Pulmonary artery endothelial cell (primary cell): ENCODE measurements around the gene ARRB1. TPM values are rescaled to one million over a fixed set of nuclear protein-coding genes. Genes with fewer than 3 reads are reported as not detected.
"Not testable (repeated sequence)": the region's sequence is repeated elsewhere in the genome, so short reads cannot be mapped to it uniquely, and the experiment has no call there.

Source experiments
- DNase-seq: peaks from one replicate; pipeline ENCODE4 v3.0.0-alpha.2; 2011; ENCODE audit warnings: low read depth, low spot score
- total RNA-seq: library from RNA; depleted of rRNA; stranded (reverse); fragments of >200 nt; gene quantifications from 2 replicates; pipeline ENCODE4 v1.2.3, GENCODE V29; 2014

Gene ARRB1
- total RNA-seq, 1 donor from 2014 or later, result 94.5 TPM

DNA sequence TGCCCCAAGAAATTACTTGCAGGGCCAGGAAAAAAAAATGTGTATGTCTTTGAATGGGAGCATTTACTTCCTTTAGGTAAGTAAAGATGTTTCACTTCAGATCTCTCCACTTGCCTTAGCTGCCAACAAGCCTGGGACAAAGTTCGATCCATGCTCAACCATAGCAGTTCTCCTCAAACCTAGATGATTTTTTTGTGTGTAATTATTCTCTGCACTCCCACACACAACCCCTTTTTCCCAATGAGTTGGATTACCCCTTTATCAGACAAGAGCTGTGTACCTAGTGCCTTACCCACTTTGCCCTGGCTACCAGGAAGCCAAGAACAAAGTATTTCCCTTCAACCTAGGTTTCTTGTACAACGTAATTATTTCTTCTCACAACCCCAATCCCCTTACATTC is 75.3 kb downstream of the ARRB1 start:
- no peak for DNase-seq

DNA sequence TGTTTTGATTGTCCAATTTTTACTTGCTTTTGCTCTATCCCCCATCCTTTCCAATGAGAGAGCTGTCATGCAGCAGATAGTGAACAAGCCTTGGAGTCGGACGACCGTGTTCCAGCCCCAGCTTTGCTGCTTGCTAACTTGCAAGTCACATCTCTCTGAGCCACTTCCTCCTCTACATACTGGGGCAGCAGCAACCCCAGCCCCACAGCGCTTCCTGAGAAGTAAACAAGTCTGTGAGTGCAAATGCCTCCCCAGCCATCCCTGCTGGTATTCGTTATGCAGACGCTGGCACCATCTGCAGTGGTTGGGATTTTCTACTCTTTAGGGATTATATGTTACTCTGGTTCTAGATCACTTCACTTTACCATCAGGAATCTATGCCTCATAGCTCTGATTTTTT is 75.9 kb downstream of the ARRB1 start:
- peak; percentile 69 for DNase-seq

DNA sequence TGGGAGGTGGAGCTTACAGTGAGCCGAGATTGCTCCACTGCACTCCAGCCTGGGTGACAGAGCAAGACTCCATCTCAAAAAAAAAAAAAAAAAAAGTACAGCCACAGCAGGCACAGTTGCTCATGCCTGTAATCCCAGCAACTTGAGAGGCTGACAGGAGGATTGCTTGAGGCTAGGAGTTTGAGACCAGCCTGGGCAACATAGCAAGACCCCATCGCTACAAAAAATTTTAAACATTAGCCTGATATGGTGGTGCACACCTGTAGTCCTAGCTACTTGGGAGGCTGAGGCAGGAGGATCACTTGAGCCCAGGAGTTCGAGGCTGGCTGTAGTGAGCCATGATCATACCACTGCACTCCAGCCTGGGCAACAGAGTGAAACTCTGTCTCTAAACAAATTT is 76.7 kb downstream of the ARRB1 start:
- not testable (repeated sequence) for DNase-seq

DNA sequence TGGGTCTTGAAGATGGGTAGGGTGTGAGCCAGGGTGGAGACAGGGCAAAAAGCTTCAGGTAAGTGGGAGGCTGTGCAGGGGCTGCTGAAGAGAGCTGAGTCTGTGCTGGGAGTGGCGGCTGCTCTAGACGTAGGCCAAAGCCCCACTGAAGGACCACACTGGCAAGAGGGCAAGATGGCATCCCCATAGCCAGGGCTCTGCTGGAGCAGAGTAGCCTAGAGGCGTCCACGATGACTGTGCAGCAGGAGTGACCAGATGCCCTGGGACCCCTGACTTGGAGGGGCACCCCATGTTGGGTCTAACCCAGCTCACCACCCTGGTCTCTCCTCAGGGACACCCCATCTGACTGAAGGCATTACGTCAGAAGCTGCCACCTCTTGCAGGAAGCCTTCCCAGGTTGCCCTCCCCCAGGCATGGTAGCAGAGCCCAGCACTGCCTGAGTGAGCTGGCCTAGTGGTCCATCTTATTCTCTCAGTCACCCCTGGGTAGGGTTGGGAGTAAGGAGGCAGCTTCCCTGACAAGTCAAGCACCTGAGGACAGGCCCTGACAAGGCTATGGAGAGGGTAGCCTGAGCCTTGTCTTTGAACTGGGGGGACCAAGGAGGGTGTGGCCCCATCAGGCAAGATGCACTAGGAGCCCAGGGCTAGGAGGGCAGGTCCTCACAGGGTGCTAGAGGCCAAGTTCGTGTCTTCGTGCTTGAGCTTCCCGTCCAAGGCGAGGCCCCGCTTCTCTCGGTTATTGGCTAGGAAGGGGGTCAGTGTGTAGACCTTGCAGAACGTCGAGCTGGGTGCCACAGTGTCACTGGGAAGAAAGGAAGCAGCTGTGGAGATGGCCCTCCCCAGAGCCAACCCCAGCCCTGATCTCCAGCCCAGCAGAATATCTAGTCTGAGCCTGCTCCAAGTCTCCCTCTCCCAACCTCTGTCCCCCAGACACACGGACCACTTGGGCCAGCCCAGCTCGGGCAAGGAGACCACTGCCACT is 77.8 kb downstream of the ARRB1 start:
- no peak for DNase-seq

DNA sequence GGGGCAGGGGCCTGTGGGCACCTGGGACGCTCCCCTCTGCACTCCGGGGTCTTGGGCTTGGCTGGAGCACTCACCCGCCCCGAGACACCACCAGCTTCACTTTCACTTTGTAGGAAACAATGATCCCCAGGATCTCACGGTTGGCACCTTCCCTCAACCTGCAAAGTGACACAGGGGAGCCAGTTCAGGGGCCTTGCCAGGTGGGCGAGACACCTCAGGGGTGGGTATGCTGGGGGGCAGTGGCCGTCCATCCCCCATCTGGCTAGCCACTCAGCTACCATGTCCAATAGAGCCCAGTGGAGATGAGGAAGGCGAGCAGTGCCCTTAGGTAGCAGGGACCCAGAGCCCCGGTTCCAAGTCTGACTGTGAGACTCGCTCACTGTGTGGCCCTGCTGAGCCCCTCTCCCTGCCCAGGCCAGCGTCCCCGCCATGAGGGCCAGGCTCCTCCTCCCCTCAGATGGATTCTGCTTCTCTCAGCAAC is 78.6 kb downstream of the ARRB1 start:
- DNase-seq, result no peak

DNA sequence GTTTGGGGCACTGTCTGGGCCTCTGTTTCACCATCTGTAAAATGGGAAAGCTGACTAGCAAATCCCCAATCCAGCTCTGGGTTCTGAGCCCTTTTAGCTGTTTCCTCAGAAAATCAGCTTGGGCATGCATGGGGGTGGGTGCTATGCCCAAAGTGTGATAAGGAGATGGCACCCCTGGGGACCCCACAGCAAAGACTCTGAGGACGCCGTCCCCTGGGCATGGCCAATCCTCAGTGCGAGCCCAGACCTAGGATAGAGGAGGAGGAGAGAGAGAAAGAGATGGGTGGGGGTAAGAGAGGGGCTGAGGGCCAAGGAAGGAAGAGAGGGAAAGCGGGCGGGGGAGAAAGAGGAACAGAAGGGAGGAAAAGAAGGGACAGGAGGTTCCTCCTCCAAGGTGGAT is 79.1 kb downstream of the ARRB1 start:
- DNase-seq, result no peak

DNA sequence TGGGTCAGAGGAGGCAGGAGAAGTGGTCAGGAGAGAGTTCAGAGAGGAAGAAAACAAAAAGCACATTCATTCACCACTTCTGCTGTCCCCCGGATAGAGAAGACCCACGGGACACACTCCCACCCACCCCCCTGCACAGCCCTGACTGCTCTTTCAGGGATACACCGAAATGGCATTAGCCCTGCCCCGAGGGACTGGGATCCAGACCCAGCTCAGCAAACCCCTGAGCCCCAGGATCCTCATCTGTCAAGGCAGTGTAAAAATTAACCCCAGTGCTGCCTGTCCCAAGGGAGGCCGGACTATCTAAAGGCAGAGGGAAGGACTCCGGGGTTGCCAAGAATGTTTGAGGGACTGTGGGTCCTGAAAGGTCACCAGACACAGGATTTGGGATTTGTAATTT is 79.7 kb downstream of the ARRB1 start:
- no peak for DNase-seq

DNA sequence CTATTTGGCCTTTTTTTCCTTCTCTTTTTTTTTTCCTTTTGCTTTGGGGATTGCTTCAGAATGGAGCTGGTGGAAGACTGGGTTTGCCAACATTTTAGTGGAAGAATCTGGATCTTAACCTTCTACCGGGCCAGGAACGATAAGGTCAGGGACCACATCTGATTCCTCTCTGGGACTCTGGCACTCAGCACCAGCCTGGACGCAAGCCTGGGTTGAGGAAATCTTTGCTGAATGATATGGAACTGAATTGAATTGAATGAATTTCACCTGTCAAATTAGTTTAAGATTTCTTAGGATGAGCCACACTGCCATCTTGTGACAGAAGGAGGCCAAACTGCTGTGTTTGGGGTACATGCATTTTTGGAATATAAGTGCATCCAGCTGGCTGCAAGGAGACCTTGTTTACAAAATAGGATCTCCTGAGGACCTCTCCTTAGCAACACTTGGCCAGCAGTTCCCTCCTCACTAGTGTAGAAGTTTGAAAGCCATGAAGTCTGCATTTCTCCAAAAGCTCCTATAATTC is 80.5 kb downstream of the ARRB1 start:
- no peak for DNase-seq

DNA sequence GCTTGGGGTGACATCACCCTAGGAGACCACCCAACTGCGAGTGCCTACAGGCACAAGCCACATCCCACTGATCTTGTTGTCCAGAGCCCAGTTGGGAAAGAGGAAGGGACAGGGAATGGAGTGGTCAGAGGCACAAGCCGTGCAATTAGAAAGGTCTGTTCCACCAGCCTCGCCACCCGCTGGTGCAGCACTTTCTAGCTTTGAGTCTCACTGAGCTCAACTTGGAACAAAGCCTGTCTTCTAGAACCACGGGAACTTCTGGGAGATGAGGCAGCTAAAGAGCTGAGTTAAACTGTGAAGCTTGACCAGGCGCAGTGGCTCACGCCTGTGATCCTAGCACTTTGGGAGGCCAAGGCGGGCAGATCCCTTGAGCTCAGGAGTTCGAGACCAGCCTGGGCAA is 81.6 kb downstream of the ARRB1 start:
- DNase-seq, result no peak

DNA sequence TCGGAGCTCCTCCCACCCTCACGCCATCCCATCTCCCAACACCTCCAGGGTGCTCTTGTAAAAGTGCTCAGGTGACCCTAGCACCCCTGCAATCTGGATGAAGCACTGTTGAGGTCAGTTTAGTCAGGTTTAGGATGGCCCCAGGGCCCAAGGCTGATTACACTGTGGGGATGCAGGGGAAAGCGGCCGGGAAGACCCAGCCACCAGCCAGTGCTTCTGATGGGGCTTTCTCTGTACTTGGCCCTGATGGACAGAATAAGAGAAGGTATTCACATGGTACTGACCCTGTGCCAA is 82.1 kb downstream of the ARRB1 start:
- DNase-seq, result no peak

DNA sequence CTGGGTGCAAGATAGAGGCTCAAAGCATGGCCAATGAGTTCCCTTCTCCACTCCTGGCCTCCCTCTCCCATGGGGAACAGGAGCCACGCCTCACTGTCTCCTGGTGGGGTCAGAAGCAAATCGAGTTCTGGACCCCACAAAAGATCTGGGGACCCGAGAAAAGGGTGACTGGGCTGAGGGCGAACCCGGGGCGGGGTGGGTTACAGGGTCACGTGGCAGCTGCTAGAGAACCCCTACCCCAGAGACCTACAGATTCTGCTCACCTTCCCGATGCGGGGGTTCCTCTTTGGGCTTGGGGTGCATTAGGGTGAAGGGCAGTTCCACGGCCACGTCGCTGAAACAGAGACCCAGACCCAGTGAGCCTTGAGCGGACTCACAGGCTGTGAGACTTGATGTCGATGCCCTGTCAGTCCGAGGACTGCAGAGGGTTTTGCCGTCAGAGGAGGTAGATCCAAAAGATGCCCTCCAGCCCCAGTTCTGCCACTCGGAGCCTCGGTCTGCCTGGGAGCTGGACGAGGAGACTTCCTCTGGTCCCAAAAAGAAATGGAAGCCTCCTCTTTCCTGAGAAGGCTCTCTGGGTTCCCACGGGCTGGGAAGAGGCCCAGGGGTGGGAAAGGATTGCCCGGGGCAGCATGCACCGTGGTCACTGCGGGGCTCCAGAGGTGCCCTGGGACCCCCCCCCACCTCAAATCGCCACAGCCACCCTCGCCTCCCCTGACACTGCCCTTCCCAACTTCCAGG is 82.7 kb downstream of the ARRB1 start:
- no peak for DNase-seq

DNA sequence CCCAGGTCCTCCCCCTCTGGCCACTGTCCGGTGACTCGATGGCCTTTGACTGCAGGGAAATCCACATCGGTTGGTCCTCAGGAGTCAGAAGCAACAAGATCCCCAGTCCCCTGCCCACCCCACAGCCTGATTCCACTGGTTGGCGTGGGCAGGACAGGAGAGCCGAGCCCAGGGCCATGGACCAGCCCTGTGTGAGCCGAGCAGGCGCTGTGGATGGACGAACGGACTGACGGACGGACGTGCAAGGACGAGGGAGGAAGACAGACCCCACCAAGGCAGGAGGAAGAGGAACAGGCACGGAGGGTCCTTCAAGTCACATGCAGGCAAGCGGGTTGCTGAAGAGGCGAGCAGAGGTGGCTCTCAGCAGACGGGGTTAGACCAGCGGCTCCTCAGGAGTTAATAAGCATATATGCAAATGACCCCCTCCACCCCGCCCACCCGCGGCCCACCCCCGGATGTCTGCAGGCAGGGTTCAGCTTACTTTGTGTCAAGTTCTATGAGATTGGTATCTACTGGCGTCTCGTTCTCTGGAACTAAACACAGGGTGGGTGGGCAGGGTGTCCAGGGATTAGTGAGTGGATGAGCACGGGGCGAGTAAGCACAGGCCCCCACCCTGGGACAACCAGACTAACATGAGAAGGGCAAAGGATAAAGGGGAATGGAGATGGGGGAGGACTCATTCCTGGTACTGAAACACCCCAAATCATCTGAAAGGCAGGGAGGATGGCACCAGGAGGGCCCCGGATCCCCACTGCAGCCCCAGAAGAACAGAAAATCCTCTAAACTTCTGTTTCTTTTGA is 84.1 kb downstream of the ARRB1 start:
- DNase-seq, result no peak

DNA sequence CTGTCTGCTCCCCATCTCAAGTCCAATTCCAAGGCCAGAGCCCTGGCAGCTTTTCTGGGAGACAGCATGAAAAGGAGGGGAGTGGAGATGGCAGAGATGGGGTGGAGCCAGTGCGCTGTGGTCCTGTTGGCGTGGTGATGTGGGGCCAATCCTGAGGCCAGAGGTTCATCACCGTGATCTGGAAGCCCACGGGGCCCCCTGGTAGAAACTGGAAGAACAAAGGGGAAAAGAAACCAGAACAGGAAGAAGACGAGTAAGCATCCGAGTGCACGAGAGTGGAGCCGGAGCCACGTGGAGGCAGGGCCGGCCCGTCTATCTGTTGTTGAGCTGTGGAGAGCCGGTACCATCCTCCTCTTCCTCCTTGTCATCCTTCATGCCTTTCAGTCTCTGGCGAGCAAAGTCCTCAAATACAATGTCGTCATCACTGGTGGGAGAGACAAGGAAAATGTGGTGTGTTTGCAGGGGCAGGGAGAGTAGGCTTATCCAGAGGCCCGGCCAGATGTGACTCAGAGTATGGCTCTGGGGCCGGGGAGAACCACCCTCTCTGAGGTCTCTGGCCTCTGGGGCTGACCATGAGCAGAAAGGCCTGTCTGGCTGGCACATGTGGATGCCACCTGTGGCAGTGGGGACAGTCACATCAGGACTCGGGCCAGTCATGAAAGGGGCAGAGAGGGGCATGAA is 85.5 kb downstream of the ARRB1 start:
- no peak for DNase-seq

DNA sequence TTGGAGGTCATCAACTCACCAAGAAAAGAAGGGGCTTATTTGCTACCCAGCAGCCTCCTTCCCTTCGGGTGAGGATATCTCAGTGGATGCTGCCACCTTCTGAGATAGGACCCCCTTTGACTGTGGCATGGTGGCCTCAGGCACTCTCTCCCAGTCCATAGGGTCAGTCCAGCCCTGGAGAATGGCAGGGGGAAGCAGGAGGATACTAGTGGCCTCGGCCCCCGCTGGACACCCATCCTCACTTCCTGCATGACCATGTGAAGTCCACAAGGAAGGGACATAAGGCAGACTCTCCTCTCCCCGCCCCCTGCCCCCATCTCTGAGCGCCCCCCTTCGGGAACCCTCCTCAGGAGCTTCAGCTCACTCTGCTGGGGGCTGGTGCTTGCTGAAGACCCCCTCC is 86.5 kb downstream of the ARRB1 start:
- no peak for DNase-seq

DNA sequence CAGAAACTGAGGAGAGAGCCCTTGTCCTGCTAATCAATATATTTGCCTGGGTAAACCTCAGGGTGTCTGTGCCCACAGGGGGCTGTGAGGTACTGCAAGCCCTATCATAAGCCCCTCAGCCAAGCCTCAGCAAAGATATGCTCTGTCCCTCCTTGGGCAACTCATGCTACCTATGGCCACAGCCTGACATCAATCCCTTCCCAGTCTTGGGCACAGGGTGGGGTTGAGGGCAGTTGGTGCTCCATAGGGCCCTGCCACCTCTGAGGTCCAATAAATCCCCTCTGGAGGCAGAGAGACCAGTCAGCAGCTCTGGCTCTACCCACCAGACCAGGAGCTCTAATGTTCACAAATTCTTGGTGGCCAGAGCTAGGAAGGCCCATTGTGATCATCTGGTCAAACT is 87.1 kb downstream of the ARRB1 start:
- DNase-seq, result no peak

DNA sequence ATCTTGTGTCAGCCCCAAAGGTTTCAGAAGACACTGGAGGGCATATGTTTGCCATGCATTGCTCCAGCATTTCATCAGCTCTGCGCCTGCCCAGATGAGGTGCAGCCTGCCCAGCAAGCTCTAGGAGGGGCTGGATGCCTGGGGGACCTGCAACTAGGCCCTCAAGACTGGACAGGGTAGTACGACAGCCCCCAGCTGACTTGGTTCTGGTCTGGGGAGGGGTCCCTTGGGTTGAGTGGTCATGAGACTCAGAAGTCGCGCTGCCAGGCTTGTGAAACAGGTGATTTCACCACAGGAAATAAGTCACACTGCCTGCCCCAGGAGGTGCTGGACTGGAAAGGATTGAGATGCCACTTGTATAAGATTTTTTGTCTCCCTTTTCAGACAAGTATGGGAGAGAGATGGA is 87.5 kb downstream of the ARRB1 start:
- no peak for DNase-seq

DNA sequence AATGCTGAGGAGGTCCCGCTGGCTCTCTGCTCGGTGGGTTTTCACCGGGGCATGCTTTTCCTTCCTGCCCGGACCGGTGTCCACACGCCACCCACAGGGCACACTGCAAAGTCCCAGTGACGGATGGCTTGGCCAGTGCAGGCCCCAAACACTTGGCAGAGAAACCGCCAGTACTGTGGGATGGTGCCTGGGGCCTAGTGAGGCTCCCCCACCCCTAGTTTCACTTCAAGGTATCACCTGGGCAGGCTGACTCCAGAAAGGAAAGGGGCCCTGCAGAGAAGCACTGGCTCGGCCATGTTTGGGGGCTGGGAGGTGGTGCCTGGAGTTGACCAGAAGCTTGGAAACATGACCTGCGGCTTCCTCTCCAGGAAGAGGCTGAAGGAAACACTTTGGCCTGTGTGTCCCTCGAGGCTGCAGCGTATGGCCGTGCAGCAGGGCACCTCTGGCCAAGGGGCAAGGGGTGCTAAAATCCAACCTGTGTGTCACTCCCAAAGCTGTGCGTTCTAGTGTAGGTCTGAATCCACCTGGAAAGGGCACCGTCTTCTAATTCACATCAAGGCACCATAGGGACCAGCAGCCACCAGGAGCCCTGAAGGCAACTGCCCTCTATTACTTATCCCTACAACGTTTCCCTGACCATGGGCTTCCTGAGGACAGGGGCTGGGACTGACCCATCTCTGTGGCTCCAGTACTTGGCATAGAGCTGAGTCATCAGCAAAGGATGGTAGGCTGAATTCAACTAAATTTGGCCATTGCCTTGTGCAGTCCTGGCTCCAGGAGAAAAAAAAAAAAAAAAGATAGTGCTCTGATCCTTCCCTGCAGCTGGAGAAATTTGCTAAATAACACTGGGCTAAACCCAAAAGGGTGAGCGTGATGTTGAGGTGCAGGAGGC is 88.3 kb downstream of the ARRB1 start:
- DNase-seq, result no peak

DNA sequence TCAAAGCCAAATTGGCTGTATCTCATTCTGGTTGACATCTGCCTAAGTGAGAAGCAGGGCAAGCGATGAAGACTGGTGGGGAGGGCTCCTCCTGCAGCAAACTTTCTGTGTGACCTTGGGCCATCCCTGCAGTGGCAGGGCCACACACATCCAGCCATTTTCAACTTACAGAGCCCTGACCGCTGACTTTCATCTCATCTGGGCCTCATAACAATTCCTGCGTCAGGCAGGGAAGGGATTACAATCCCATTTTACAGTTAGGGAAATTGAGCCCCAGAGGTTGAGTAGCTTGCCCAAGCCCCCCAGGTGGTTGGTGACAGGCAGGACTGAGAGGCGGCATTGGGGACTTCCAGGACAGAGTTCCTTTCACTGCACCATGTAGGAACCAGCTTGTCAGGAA is 89.0 kb downstream of the ARRB1 start:
- DNase-seq, result no peak

DNA sequence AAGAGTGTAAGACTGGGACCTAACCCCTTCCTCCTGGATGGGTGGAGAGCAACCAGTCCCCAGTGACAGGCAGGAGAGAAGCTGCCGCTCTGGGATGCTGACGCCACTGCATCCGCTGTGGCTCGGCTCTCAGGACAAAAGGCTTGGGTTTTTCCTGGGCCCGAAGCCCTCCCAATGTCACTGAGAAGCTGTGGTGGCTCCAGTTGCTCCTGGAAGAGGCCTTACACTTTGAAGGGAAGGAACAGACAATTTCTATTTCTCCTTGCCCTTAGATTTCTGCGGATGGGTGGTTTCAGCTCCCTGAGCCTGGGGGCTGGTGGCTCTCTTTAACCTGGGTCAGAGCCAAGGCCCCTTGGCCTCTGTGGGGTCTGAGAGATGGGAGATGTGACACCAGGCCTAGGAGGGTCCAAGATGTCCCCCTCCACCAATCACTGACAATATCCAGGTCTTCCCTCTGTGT is 89.5 kb downstream of the ARRB1 start:
- DNase-seq, result no peak
